ENCODE results near the gene TAGLN.

Gene TAGLN

GRCh38 chr11:117251506-117251905 is 52.3 kb downstream of the TAGLN start:
- no peaks in the 10 kb centered on the region for H3K9me3 ChIP-seq (ENCODE audit: control insufficient read depth in 2 of 2, low read length in 2 of 2)
- no peaks in the 10 kb centered on the region for H3K27me3 ChIP-seq (ENCODE audit: control insufficient read depth in 2 of 2, insufficient read depth in 2 of 2, low read length in 2 of 2)
- no peak overlapping the region for H3K9ac ChIP-seq (ENCODE audit: low read depth in 1 of 2, low read length in 2 of 2)
- no peak overlapping the region for H3K27ac ChIP-seq (ENCODE audit: low read depth in 2 of 2, low read length in 2 of 2)
- H3K4me3 ChIP-seq (ENCODE audit: low read length in 2 of 2) = no peak overlapping the region
- H3K36me3 ChIP-seq (ENCODE audit: control insufficient read depth in 2 of 2, insufficient read depth in 2 of 2, low read length in 2 of 2) = peaks cover 9 to 29% of the 10 kb centered on the region in 2 donors
- no peaks in the 10 kb centered on the region for H3K4me1 ChIP-seq (ENCODE audit: control insufficient read depth in 2 of 2, insufficient read depth in 2 of 2, low read length in 2 of 2)

DNA sequence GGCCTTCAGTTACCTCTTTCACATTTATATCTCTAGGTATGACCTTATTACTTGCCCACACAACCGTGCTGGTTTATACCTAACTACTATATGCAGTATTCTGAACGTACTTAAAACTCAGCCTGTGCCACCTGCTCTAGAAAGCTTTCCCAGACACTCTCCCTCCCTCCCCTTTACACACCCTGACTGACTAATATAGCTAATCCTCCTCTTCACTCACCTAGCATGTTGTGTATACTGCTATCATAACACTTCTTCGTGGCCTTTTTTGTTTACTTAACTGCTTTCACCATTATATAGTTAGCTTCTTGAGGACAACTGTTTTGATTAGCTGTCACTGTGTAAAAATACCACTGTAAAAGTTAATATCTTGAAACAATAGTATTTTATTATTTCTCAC is 56.8 kb downstream of the TAGLN start:
- H3K36me3 ChIP-seq (ENCODE audit: control insufficient read depth in 2 of 2, insufficient read depth in 2 of 2, low read length in 2 of 2) = peaks cover 5 to 7% of the 10 kb centered on the region in 2 donors

DNA sequence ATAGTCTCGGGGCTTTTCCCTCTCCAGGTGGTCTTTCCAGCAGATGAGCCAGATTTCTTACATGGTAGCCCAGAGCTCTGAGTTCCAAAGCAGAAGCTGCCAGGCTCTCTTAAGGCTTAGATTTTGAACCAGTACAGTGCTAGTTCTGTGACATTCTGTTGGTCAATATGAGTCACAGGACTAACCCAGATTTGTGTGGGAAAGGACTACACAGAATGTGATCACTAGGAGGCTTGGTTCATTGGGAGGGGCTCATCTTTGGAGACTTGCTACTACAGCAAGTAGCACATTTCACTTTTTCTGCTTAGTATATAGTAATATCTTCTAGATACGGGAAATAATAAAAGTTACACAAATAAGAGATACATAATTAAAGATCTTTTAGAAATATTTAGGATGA is 57.4 kb downstream of the TAGLN start:
- Histone ChIP-seq H3K27me3 (ENCODE audit: control insufficient read depth in 2 of 2, insufficient read depth in 2 of 2, low read length in 2 of 2) (no peaks in the 10 kb centered on the region), H3K9ac (ENCODE audit: low read depth in 1 of 2, low read length in 2 of 2) (no peak overlapping the region), H3K9me3 (ENCODE audit: control insufficient read depth in 2 of 2, low read length in 2 of 2) (no peaks in the 10 kb centered on the region), H3K4me3 (ENCODE audit: low read length in 2 of 2) (no peak overlapping the region), H3K4me1 (ENCODE audit: control insufficient read depth in 2 of 2, insufficient read depth in 2 of 2, low read length in 2 of 2) (no peaks in the 10 kb centered on the region), H3K27ac (ENCODE audit: low read depth in 2 of 2, low read length in 2 of 2) (no peak overlapping the region), H3K36me3 (ENCODE audit: control insufficient read depth in 2 of 2, insufficient read depth in 2 of 2, low read length in 2 of 2) (peaks cover 5 to 7% of the 10 kb centered on the region in 2 donors)

More for the DNA sequence above, 56.8 kb downstream of the TAGLN start:
- Histone ChIP-seq H3K4me3 (ENCODE audit: low read length in 2 of 2) (no peak overlapping the region), H3K9me3 (ENCODE audit: control insufficient read depth in 2 of 2, low read length in 2 of 2) (no peaks in the 10 kb centered on the region), H3K4me1 (ENCODE audit: control insufficient read depth in 2 of 2, insufficient read depth in 2 of 2, low read length in 2 of 2) (no peaks in the 10 kb centered on the region), H3K27ac (ENCODE audit: low read depth in 2 of 2, low read length in 2 of 2) (no peak overlapping the region), H3K9ac (ENCODE audit: low read depth in 1 of 2, low read length in 2 of 2) (no peak overlapping the region), H3K27me3 (ENCODE audit: control insufficient read depth in 2 of 2, insufficient read depth in 2 of 2, low read length in 2 of 2) (no peaks in the 10 kb centered on the region)

All from mucosa of rectum (tissue), 2 donors.